NCI-H1105 (cell line): Measurements from ENCODE around the gene FAM167B.
A peak's percentile ranks its signal among the peaks of the same experiment; 100 is the strongest.
"Not testable (repeated sequence)": the region's sequence is repeated elsewhere in the genome, so short reads cannot be mapped to it uniquely, and the experiment has no call there.

Experiments
- DNase-seq: peaks from one replicate; lab custom pipeline; 2025; lab: John Stamatoyannopoulos, UW

Gene FAM167B

GRCh38 chr1:32263236-32263593 lies 16.2 kb downstream of the FAM167B start:
- not testable (repeated sequence) for DNase-seq

- DNase-seq: no peak
These were observed 16.7 kb downstream of the FAM167B start for GRCh38 chr1:32263744-32264143.

GRCh38 chr1:32265846-32266245 lies 18.8 kb downstream of the FAM167B start:
- no peak for DNase-seq

- DNase-seq: no peak
These were observed 20.0 kb downstream of the FAM167B start for GRCh38 chr1:32266921-32267591.

GRCh38 chr1:32269744-32270143 lies 22.7 kb downstream of the FAM167B start:
- no peak for DNase-seq

GRCh38 chr1:32272557-32273390 lies 25.8 kb downstream of the FAM167B start:
- no peak for DNase-seq

- DNase-seq: peak; percentile 58
These were observed 26.6 kb downstream of the FAM167B start for GRCh38 chr1:32273391-32274208.

GRCh38 chr1:32274646-32275340 lies 27.8 kb downstream of the FAM167B start:
- DNase-seq: no peak

- no peak for DNase-seq
These were observed 28.4 kb downstream of the FAM167B start for GRCh38 chr1:32275424-32275823.

GRCh38 chr1:32276032-32276782 lies 29.2 kb downstream of the FAM167B start:
- no peak for DNase-seq

GRCh38 chr1:32284777-32285176 lies 37.8 kb downstream of the FAM167B start:
- DNase-seq: not testable (repeated sequence)

GRCh38 chr1:32285658-32286057 lies 38.6 kb downstream of the FAM167B start:
- DNase-seq: no peak

GRCh38 chr1:32286763-32287162 lies 39.7 kb downstream of the FAM167B start:
- no peak for DNase-seq

- no peak for DNase-seq
These were observed 42.2 kb downstream of the FAM167B start for GRCh38 chr1:32289256-32289655.

GRCh38 chr1:32291145-32291707 lies 44.2 kb downstream of the FAM167B start:
- no peak for DNase-seq

- peak; percentile 93 for DNase-seq
These were observed 44.9 kb downstream of the FAM167B start, which contains the start of gene HDAC1 for GRCh38 chr1:32291708-32292538. TSS of gene HDAC1 (plus strand) at chr1:32292083. CDS start at chr1:32292170, 87 bp downstream.

GRCh38 chr1:32298211-32298610 lies 51.2 kb downstream of the FAM167B start:
- not testable (repeated sequence) for DNase-seq
